IPS-20b (cell line): ENCODE measurements around the gene PHYH.
"Not testable (repeated sequence)": the region's sequence is repeated elsewhere in the genome, so short reads cannot be mapped to it uniquely, and the experiment has no call there.

Experiments used
- H3K27ac ChIP-seq: one replicate; pipeline ENCODE4 v1.5.1; 2013; ENCODE audit warnings: low read length
- H3K27me3 ChIP-seq: 2 replicates; pipeline ENCODE4 v1.6.1; 2013; ENCODE audit warnings: mild to moderate bottlenecking, low read length, inconsistent platforms; ENCODE audit not compliant: insufficient read depth
- H3K36me3 ChIP-seq: 2 replicates; pipeline ENCODE4 v1.6.1; 2013; ENCODE audit warnings: low read depth, mild to moderate bottlenecking, inconsistent platforms, low read length, moderate library complexity; ENCODE audit not compliant: insufficient read depth
- H3K4me1 ChIP-seq: 2 replicates; pipeline ENCODE4 v1.6.1; 2013; ENCODE audit warnings: mild to moderate bottlenecking, control low read depth, inconsistent platforms, low read length, moderate library complexity; ENCODE audit not compliant: insufficient read depth
- H3K4me3 ChIP-seq: 2 replicates; pipeline ENCODE4 v1.5.1; 2013; ENCODE audit warnings: mild to moderate bottlenecking, low read length, inconsistent platforms
- H3K9ac ChIP-seq: 2 replicates; pipeline ENCODE4 v1.6.1; 2013; ENCODE audit warnings: low read depth, mild to moderate bottlenecking, inconsistent platforms, low read length, moderate library complexity
- H3K9me3 ChIP-seq: 2 replicates; pipeline ENCODE4 v1.6.1; 2013; ENCODE audit warnings: mild to moderate bottlenecking, low read depth, low read length, inconsistent platforms; ENCODE audit not compliant: insufficient read depth

The PHYH gene

DNA sequence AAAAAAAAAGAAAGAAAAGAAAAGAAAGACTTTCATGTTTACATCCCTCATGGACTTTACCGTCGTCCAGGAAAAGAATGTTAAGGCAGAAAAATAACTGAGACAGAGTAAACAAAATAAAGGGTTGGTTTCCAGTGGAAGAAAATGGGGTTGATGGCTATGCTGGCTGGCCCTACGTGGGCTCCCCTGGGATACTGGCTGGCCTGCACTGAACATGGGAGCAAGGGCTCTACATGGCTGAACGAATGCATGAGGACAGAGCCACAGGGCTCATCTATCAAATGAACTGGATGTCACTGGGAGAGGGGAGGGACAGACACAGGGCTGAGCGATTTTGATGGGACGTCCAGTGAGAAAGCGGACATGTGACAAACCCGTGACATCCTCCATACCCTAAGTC is 63.2 kb downstream of the PHYH start:
- Histone ChIP-seq H3K9me3 (no peaks in the 10 kb centered on the region), H3K36me3 (no peaks in the 10 kb centered on the region), H3K27me3 (no peaks in the 10 kb centered on the region), H3K9ac (no peak overlapping the region), H3K27ac (no peak overlapping the region), H3K4me3 (no peak overlapping the region), H3K4me1 (peaks cover 8% of the 10 kb centered on the region; the same call in 1 of the 2 replicates)

DNA sequence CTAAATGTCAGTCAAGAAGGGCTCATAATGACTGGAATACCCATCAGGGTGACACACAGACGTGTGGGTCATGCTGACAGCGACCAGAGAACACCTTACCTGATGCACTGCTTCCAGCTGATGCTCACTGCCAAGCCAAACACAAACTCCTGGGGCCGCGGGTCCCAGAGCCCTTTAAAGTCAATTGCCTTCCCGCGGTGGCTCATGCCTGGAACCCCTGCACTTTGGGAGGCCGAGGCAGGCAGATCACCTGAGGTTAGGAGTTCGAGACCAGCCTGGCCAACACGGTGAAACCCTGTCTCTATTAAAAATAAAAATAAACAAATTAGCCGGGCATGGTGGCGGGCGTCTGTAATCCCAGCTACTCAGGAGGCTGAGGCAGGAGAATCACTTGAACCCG is 65.1 kb downstream of the PHYH start:
- not testable (repeated sequence) for H3K36me3 ChIP-seq, H3K9me3 ChIP-seq, H3K4me3 ChIP-seq, H3K4me1 ChIP-seq, H3K27me3 ChIP-seq, H3K27ac ChIP-seq, H3K9ac ChIP-seq

DNA sequence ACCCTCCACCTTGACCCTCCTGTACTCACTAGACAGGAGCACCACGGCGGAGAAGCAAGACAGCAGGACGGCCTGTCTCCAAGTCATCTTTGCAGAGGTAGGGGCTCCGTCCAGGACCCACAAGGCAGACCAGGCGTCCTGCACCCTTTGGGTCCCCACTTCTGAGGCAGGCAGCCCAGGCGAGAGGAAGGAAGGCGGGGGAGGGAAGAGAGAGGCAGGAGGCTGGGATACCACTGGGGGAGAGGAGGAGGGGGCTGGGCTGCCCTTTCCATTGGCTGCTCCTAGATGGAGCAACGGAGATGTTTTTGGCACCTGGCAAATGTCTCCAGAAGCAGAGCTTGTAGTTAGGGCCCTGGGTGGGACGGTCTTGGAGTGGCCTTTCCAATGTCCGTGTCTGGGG is 65.7 kb downstream of the PHYH start, which contains the start of gene UCMA:
UCMA (minus strand) TSS at position 203 of the 400 bp plus-strand sequence; CDS start at position 87, 116 bp downstream.
- Histone ChIP-seq H3K27ac (no peak within 1 kb of the TSS), H3K4me3 (no peak within 1 kb of the TSS; the same call in 1 of the 2 replicates), H3K27me3 (no peaks in the 10 kb centered on the region), H3K9ac (no peak within 1 kb of the TSS), H3K4me1 (peaks cover 8% of the 10 kb centered on the region; the same call in 1 of the 2 replicates), H3K9me3 (no peaks in the 10 kb centered on the region), H3K36me3 (no peaks in the 10 kb centered on the region)

DNA sequence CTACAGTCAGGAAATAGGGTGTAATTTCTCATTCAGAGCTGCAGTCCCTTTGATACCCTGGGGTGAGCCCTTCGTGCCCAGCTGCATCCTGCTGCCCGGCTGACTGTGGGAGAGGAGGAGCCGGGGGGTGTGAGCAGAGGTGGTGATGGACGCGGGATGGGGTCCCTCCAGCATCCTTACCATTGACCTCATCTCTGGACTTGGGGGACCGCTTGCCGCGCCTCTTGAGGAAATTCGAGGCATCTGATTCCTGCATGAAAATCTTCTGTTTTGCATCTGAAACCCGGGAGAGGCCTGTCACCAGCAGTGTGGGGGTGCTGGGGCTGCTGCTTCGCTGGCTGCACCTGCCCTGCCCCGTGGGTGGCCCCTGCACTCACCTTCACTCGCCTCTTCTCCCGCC is 66.5 kb downstream of the PHYH start:
- Histone ChIP-seq H3K9ac (no peak overlapping the region), H3K4me1 (peaks cover 8% of the 10 kb centered on the region; the same call in 1 of the 2 replicates), H3K4me3 (no peak overlapping the region; the same call in 1 of the 2 replicates), H3K36me3 (no peaks in the 10 kb centered on the region), H3K9me3 (no peaks in the 10 kb centered on the region), H3K27ac (no peak overlapping the region), H3K27me3 (no peaks in the 10 kb centered on the region)

DNA sequence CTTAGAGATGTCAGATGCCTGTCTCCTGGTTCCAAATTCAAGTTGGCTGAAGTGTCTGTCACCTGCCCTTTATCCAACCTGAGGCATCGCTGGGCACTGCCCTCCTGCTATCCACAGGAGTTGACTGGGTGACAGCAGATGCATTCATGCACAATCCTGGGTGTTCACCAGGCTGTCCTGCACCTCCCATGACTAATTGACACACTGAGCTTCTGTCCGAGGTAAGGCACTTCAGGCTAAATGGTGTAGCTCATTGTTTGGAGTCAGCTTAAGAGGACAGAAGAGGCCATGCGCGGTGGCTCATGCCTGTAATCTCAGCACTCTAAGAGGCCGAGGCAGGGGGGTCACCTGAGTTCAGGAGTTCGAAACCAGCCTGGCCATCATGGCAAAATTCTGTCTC is 68.1 kb downstream of the PHYH start:
- Histone ChIP-seq H3K4me1 (peaks cover 8% of the 10 kb centered on the region; the same call in 1 of the 2 replicates), H3K36me3 (no peaks in the 10 kb centered on the region), H3K9ac (no peak overlapping the region), H3K9me3 (no peaks in the 10 kb centered on the region), H3K27ac (no peak overlapping the region), H3K4me3 (no peak overlapping the region), H3K27me3 (no peaks in the 10 kb centered on the region)

DNA sequence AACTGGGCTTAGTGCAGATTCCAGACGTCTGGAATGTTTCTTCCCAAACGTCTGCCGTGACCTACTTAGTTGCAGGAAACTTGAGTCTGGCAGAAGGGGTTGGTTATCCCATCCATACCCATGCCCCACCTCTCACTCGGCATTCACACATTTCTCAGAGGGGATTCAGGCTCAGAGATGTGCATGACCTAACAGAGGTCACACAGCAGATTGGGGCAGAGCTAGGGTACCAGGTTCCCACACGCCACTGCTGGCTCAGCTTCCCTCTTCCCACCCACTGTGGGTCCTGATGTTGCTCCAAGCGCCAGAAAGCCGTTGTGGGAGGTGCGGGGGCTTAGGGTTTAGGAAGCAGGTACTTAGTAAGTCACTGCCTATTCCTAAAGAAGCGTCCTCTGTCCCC is 68.7 kb downstream of the PHYH start:
- H3K27ac ChIP-seq, result no peak overlapping the region
- H3K9ac ChIP-seq, result no peak overlapping the region
- H3K4me1 ChIP-seq, result peaks cover 8% of the 10 kb centered on the region; the same call in 1 of the 2 replicates
- H3K9me3 ChIP-seq, result no peaks in the 10 kb centered on the region
- no peak overlapping the region for H3K4me3 ChIP-seq
- H3K36me3 ChIP-seq, result no peaks in the 10 kb centered on the region
- no peaks in the 10 kb centered on the region for H3K27me3 ChIP-seq
